ENCODE measurements around the gene NDUFS2. TPM values are rescaled to one million over a fixed set of nuclear protein-coding genes. Genes with fewer than 3 reads are reported as not detected.
"Not testable (repeated sequence)": the region's sequence is repeated elsewhere in the genome, so short reads cannot be mapped to it uniquely, and the experiment has no call there.

NDUFS2 gene
- total and polyA plus RNA-seq, 2 donors (not counting 1 experiment from before 2014, with no cell fraction given), result 53.9 to 82.3 TPM

DNA sequence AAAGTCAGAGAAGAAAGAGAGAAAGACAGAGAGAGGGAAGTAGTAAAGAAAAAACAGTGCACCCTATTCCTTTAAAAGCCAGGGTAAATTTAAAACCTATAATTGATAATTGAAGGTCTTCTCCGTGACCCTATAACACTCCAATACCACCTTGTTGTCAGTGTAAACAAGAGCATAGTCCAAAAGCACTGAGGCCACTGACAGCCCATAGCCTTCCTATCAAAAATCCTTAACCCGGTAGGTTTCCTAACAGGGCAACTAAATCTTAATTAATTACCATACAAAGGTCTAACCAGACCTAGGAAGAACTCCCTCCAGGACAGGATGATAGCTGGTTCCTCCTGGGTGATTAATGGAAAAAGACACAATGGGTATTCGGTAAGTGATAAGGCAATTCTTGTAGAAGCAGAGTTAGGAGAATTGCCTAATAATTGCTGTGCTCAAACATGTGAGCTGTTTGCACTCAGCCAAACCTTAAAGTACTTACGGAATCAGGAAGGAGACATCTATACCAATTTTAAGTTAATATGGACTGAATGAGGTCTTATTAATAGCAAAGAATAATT is 53.9 kb downstream of the NDUFS2 start:
- Histone ChIP-seq H3K4me1 (ENCODE audit: control insufficient read depth in 2 of 2, insufficient read depth in 2 of 2, low read length in 2 of 2) (peaks cover 16 to 18% of the 10 kb centered on the region in 2 donors), H3K9me3 (ENCODE audit: control extremely low read depth in 1 of 3, control insufficient read depth in 2 of 3, insufficient read depth in 1 of 3, low read length in 2 of 3) (peaks cover 0 to 26% (median 15%) of the 10 kb centered on the region in 3 donors), H3K27me3 (replicated peaks in 1 of 4; ENCODE audit: control extremely low read depth in 1 of 4, control insufficient read depth in 3 of 4, insufficient read depth in 4 of 4, low read length in 3 of 4) (peaks cover 0 to 49% (median 26%) of the 10 kb centered on the region in 4 experiments)
- H3K4me3 ChIP-seq (ENCODE audit: control extremely low read depth in 1 of 5, extremely low read depth in 1 of 5, insufficient read depth in 1 of 5, low read depth in 2 of 5, low read length in 4 of 5); DNase-seq; H3K4me2 ChIP-seq (replicated peaks; ENCODE audit: low read depth, low read length, poor library complexity, severe bottlenecking); H3K4me3 Mint-ChIP-seq; H3K36me3 ChIP-seq (replicated peaks in 1 of 2; ENCODE audit: control extremely low read depth in 1 of 2, control insufficient read depth in 1 of 2, extremely low read depth in 1 of 2, insufficient read depth in 2 of 2, low read length in 1 of 2); H2AFZ ChIP-seq (ENCODE audit: insufficient read depth, low read depth, low read length, poor library complexity, severe bottlenecking); H3K27ac ChIP-seq (ENCODE audit: low read length in 2 of 2); ATAC-seq (ENCODE audit: low read depth); H4K20me1 ChIP-seq (ENCODE audit: control insufficient read depth, insufficient read depth, low read length, poor library complexity, severe bottlenecking); H3K9me3 Mint-ChIP-seq (ENCODE audit: insufficient read depth); H3K9ac ChIP-seq (ENCODE audit: low read length); intact Hi-C loops (cut with micrococcal nuclease); H3K79me2 ChIP-seq (ENCODE audit: control insufficient read depth, insufficient read depth, low read length); CTCF ChIA-PET; POLR2A ChIA-PET; H3K27ac Mint-ChIP-seq: not testable (repeated sequence)
- Mint-ChIP-seq H3K4me1 (peaks cover 27% of the 10 kb centered on the region), H3K27me3 (peaks cover 57% of the 10 kb centered on the region)
- no CpG with 5 or more reads among the region's 4 CpGs for WGBS (ENCODE audit: insufficient coverage)

DNA sequence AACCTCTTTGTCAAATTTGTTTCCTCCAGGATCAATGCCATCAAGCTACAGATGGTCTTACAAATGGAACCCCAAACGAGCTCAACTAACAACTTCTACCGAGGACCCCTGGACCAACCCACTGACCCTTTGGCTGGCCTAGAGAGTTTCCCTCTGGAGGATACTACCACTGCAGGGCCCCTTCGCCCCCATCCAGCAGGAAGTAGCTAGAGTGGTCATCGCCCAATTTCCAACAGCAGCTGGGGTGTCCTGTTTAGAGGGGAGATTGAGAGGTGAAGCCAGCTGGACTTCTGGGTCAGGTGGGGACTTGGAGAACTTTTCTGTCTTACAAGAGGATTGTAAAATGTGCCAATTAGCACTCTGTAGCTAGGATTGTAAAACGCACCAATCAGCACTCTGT is 54.9 kb downstream of the NDUFS2 start:
- H3K4me2 ChIP-seq (replicated peaks; ENCODE audit: low read depth, low read length, poor library complexity, severe bottlenecking); H2AFZ ChIP-seq (ENCODE audit: insufficient read depth, low read depth, low read length, poor library complexity, severe bottlenecking); H3K36me3 ChIP-seq (replicated peaks in 1 of 2; ENCODE audit: control extremely low read depth in 1 of 2, control insufficient read depth in 1 of 2, extremely low read depth in 1 of 2, insufficient read depth in 2 of 2, low read length in 1 of 2); H4K20me1 ChIP-seq (ENCODE audit: control insufficient read depth, insufficient read depth, low read length, poor library complexity, severe bottlenecking); ATAC-seq (ENCODE audit: low read depth); H3K4me3 ChIP-seq (ENCODE audit: control extremely low read depth in 1 of 5, extremely low read depth in 1 of 5, insufficient read depth in 1 of 5, low read depth in 2 of 5, low read length in 4 of 5); DNase-seq; H3K9ac ChIP-seq (ENCODE audit: low read length); H3K9me3 Mint-ChIP-seq (ENCODE audit: insufficient read depth); H3K27ac ChIP-seq (ENCODE audit: low read length in 2 of 2); H3K27ac Mint-ChIP-seq; H3K4me3 Mint-ChIP-seq; POLR2A ChIA-PET; intact Hi-C loops (cut with micrococcal nuclease); H3K79me2 ChIP-seq (ENCODE audit: control insufficient read depth, insufficient read depth, low read length): not testable (repeated sequence)
- Mint-ChIP-seq H3K27me3 (peaks cover 61% of the 10 kb centered on the region), H3K4me1 (peaks cover 35% of the 10 kb centered on the region)
- CTCF ChIA-PET, result interaction anchor here (1.0 to 1.4 kb wide), 3 partner anchors 27 to 110 kb away, joined by 3 to 4 read pairs (median 3); partner anchors contain the start of genes CFAP126 and TOMM40L
- H3K9me3 ChIP-seq (ENCODE audit: control extremely low read depth in 1 of 3, control insufficient read depth in 2 of 3, insufficient read depth in 1 of 3, low read length in 2 of 3), result peaks cover 0 to 26% (median 15%) of the 10 kb centered on the region in 3 donors
- WGBS (ENCODE audit: insufficient coverage), result 96% methylated on average over 2 of the region's 5 CpGs
- peaks cover 0 to 56% (median 32%) of the 10 kb centered on the region in 4 experiments for H3K27me3 ChIP-seq (replicated peaks in 1 of 4; ENCODE audit: control extremely low read depth in 1 of 4, control insufficient read depth in 3 of 4, insufficient read depth in 4 of 4, low read length in 3 of 4)
- peaks cover 18 to 22% of the 10 kb centered on the region in 2 donors for H3K4me1 ChIP-seq (ENCODE audit: control insufficient read depth in 2 of 2, insufficient read depth in 2 of 2, low read length in 2 of 2)

All from B cell (primary cell).